HG03159 (cell line): ENCODE results near the gene SCN5A.
"Not testable (repeated sequence)": the region's sequence is repeated elsewhere in the genome, so short reads cannot be mapped to it uniquely, and the experiment has no call there.

Experiments used
- ATAC-seq: cut with Tn5 transposase; IDR thresholded peaks from one replicate; pipeline ENCODE4 v1.9.1; 2021; ENCODE audit warnings: mild to moderate bottlenecking, moderate library complexity; ENCODE audit not compliant: unreplicated experiment

SCN5A gene

GRCh38 chr3:38580450-38581382, 68.8 kb downstream of the SCN5A start:
- ATAC-seq, result no peak

- ATAC-seq, result peak; percentile 69
Measured at GRCh38 chr3:38579551-38580449, 69.7 kb downstream of the SCN5A start.

- no peak for ATAC-seq
Measured at GRCh38 chr3:38579141-38579540, 70.3 kb downstream of the SCN5A start.

DNA sequence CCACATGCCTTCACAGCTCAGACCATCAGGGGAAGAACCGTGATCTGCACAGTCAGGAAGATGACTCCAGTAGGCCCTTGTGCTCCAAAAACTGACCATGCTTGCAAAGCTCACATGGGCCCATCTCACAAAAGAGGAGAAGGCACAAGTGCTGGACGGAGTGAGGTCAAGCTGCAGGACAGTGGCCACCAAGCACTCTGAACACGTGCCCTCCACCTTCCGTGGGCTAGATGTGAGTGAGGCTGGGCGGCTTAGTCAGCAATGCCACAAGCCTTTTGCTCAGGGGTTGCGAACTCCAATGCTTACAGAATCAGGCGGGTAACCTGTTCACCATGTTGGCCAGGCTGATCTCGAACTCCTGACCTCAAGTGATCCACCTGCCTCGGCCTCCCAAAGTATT, 70.9 kb downstream of the SCN5A start:
- no peak for ATAC-seq

DNA sequence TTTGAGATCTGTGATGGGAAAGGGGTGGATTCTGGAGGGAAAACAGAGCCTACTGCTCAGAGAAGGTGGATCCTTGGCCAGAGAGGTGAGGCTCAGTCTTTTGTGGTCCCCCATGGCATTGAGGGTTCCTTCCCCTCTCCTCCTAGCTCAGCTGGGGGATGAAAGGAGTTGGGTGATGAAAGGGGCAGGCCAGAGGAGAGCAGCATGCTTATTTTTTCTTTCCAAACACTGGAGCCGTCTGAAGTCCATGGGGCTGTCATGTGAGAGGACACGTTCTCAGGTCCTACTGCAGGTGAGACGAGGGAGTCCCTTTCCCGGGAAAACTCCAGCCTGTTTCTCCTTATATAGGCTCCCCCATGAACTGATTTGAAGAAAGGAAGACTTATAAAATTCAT, 71.4 kb downstream of the SCN5A start:
- ATAC-seq, result no peak

DNA sequence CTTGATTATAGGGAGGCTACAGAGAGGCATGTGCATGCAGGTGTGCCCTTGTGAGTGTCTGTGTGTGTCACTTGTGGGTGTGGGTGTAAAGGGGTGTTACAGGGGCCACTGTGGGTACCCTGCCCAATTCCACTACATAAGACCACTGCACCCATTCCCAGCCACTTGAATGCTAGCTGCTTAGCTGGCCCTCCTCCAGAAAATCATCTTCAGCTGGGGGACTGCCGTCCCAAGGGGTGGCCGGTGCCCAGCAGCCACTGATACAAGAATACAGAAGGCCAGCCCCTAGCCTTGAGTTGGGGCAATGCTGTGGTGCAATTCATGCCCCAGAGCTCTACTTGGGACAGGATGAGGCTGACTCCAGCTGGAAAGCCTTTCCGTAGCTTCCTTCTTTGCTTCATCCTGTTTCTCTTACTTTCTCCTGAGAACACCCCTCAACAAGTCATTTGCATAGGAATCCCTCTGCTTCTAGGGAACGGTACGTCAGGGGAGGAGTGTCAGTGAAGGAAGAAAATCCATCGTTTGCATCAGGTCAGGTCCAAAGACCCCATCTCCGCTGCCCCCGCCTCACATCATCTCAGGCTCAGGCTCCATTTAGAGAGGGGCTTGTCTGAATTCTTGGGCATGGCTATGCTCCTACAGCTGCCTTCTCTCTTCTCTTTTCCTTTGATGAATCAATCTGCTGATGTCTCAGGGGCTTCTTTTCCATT, 72.0 kb downstream of the SCN5A start:
- no peak for ATAC-seq

DNA sequence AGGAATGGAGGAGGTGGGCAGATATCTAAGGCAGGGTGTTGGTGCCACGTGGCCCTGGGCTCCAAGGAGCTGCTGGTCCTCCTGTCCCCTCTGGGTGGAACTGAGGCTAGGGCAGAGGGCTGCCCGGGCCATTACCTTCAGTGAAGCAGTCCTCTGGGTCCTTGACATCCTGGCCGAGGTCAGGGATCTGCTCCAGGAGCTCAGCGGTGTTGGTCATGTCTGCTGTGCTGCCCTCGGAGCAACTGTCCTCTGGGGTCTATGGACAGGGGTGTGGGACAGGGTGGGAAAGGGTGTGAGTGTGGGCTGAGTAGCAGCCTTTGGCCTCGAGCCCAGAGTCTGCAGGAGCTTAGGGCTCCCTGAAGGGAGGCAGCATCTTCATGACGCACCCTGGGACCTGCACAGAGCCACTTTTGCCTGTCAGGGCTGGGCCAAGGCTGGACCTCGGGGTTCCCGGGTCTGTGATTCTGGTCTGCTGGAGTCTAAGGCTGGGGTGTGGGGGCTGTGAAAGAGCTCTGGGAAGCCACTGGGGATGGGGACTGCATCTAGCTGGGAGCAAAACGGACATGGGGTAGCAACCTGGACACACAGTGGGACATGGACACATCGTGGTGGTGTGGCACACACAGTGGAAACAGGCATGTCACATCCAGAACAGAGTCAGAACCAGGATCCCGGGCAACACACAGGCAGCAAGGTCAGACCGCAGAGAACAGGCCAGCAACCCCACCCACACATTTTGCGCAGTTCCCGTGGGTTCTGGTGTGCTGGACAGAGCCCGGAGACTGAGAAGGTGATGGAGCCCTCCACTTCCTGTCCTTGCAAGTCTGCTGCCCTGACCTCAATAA, 72.7 kb downstream of the SCN5A start:
- ATAC-seq, result no peak

DNA sequence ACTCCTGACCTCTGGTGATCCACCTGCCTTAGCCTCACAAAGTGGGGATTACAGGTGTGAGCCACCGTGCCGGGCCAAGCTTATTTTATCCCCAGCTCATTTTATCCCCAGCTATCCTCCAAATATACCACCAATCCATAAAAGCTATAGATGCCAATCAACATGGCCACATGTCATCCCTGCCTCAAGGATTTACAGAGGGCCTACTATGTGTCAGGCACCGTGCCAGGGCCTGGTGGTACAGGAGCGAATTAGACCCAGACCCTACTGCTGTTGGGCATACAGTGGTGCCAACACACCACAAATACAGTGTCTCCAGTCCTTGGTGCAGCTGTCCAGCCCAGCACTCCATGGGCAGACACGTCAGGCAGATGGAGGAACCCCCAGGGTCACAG, 73.4 kb downstream of the SCN5A start:
- ATAC-seq, result no peak

GRCh38 chr3:38575279-38575843, 74.1 kb downstream of the SCN5A start:
- ATAC-seq, result no peak

GRCh38 chr3:38574411-38575278, 74.8 kb downstream of the SCN5A start:
- ATAC-seq, result no peak

- ATAC-seq, result no peak
Measured at GRCh38 chr3:38573556-38573955, 75.9 kb downstream of the SCN5A start.

DNA sequence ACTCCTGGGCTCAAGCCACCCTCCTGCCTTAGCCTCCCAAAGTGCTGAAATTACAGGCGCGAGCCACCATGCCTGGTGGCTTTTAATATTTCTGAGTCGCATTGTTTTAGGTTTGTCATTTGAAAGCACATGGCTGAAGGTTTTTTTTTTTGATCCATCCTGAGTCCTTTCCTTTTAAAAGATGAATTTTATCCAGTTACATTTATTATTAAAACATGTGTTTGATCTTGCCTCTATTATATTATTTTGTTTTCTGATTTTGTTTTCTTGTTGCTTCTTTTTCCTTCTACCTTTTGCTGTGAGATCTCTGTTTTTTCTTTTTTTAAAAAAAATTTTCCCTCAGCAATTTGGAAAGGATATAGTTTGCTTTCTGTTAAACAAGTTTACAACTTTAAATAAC, 76.4 kb downstream of the SCN5A start:
- no peak for ATAC-seq

DNA sequence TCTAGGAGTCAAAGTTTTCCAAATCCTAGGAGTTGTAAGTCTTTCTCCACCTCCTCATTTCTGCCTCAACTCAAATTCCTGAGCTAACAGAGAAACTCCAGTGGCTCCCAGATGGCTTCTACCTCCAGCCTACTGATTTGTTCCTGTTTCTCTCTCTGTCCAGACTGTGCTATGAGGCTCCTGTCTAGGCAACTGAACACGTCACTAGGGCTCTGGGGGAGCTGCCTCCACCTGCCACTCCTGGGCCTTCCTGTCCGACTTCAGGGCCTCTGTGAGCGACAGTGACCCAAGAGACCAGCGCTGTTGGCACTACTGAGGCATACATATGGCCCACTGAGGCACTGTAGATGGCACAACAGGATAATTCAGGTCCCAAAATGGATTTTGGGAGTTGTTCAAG, 82.0 kb downstream of the SCN5A start:
- no peak for ATAC-seq

DNA sequence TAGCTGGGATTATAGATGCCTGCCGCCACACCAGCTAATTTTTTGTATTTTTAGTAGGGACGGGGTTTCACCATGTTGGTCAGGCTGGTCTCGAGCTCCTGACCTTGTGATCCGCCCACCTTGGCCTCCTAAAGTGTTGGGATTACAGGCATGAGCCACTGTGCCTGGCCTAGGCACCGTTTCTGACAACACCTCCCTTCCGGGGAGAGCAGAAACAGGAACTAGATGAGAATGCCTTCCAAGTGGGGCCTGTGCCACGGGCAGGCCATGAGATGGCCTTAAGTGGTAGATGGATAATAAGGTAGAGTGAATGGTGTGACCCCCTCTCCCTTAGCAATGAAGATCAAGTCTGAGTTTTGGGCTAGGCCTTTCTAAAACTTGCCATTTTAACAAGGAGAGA, 82.7 kb downstream of the SCN5A start:
- not testable (repeated sequence) for ATAC-seq

DNA sequence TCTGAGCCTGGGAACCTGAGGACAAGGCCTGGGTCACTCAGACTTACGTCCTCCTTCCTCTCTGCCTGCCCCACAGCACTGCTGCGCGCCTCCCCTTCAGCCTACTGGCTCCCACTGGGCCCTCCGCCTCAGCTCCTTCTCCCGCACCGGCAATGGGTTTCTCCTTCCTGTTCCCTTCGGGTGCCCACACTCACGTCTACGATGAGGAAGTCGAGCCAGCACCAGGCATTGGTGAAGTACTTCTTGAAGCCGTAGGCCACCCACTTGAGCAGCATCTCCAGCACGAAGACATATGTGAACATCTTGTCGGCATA, 83.3 kb downstream of the SCN5A start:
- no peak for ATAC-seq

DNA sequence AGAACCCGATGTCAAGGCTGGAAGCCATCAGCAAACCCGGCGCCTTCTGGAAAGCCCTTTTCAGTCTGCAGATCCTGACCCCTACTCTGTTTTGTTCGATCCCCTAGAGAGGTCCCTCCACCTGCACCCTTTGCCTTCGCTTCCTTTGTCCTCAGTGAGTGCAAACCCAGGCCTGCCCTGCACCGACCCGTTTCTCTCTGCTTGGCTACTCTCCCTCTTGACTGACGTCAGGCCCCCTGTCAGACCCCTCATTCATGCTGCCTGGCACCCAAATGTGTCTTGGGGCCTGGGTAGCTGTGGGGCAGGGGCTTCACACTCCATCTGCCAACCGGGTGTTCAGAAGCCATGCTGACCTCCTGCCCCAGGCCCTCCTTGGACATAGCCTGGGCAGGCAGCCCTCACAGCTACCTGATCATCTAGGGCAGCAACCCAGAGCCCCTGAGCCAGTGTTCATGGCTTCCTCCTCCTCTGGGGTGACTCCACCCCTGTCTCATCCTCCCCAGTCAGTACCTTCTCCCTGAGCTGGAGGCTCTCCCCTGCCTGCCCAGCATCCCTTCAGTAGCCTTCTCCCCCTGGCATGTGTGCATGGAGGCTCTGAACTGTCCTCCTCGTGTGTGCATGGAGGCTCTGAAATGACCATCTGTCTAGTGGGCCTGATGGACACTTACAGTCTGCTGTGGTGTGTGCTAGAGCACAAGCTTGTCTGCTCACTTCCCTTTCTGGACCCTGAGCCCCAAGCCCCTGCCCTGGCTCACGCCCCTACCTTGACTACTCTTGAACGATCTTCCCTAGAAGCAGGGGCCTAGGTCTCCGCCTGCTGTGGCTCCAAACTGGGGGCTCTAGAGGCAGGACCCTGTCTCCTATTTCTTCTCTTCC, 83.9 kb downstream of the SCN5A start:
- ATAC-seq, result no peak

GRCh38 chr3:38564631-38565338, 84.7 kb downstream of the SCN5A start:
- no peak for ATAC-seq

DNA sequence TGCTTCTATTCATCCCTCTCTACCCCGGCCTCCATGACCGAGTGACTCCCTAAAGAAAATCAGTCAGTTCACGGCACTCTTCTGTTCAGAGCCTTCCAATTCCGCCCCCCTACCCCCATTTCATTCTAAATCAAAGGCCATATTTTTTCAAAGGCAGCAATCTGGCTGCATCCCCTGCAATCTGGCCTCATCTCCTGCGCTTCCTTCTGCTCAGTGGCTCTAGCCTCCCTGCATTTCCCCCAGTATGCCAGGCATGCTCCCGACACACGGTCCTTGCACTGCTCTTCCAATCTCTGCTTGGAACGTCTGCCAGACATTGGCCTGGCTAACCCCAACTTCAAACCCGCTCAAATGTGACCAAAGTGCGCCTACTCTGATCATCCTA, 85.6 kb downstream of the SCN5A start:
- no peak for ATAC-seq
